H1 (cell line): ENCODE results near the gene PSMD7. TPM values are rescaled to one million over a fixed set of nuclear protein-coding genes. Genes with fewer than 3 reads are reported as not detected.

ENCODE experiments used
- CTCF ChIA-PET: fragments of 300-600 bp; sonication (Branson Sonifier 250); formaldehyde crosslinking; loops from one replicate; lab custom pipeline; 2021; ENCODE audit not compliant: partially characterized antibody; lab: Charles Lee
- POLR2A ChIA-PET: fragments of 300-600 bp; sonication (Branson Sonifier 250); formaldehyde crosslinking; loops from one replicate; lab custom pipeline; 2021; ENCODE audit warnings: inconsistent platforms; ENCODE audit not compliant: partially characterized antibody; lab: Charles Lee
- DNase-seq, 2 experiments: peaks; one replicate each; pipeline versions ENCODE4 v3.0.0 to v3.0.0-alpha.2; 2010 to 2022; ENCODE audit warnings: low spot score in 2 of 2, low read depth in 1 of 2, mixed read lengths in 1 of 2
- FAIRE-seq: peaks from 2 replicates; lab custom pipeline; 2011; peaks lifted over from hg19 to GRCh38; lab: Jason Lieb, UNC
- H2AFZ ChIP-seq: 2 replicates; pipeline ENCODE4 v1.8.1; 2012; ENCODE audit warnings: low read length, inconsistent platforms
- H2AK5ac ChIP-seq: 2 replicates; pipeline ENCODE4 v1.6.1; 2013; ENCODE audit warnings: low read depth, low read length
- H2BK120ac ChIP-seq: replicated peaks from 2 replicates; pipeline ENCODE3; 2013; ENCODE audit warnings: low read depth, low read length, inconsistent platforms
- H2BK12ac ChIP-seq: 2 replicates; pipeline ENCODE4 v1.6.1; 2013; ENCODE audit warnings: low read depth, low read length
- H2BK15ac ChIP-seq: 2 replicates; pipeline ENCODE4 v1.6.1; 2013; ENCODE audit warnings: low read length
- H2BK20ac ChIP-seq: 2 replicates; pipeline ENCODE4 v1.6.1; 2013; ENCODE audit warnings: low read length
- H2BK5ac ChIP-seq: 2 replicates; pipeline ENCODE4 v1.6.1; 2013; ENCODE audit warnings: low read depth, low read length
- H3K14ac ChIP-seq: 2 replicates; pipeline ENCODE4 v1.6.1; 2013; ENCODE audit warnings: inconsistent platforms; ENCODE audit not compliant: insufficient read length
- H3K18ac ChIP-seq: 2 replicates; pipeline ENCODE4 v1.6.1; 2013; ENCODE audit warnings: low read length; ENCODE audit errors: extremely low read depth
- H3K23ac ChIP-seq: 2 replicates; pipeline ENCODE4 v1.6.1; 2013; ENCODE audit warnings: inconsistent platforms; ENCODE audit not compliant: insufficient read length
- H3K23me2 ChIP-seq: 2 replicates; pipeline ENCODE4 v1.6.1; 2013; ENCODE audit warnings: low read depth, low read length
- H3K27ac ChIP-seq: 2 replicates; pipeline ENCODE4 v1.6.1; 2011; ENCODE audit warnings: low read depth, low read length, inconsistent platforms
- H3K27me3 ChIP-seq, 4 experiments: replicated peaks in 1 of 4; 1 replicate in 1 of 4; 2 replicates in 3 of 4; pipeline versions ENCODE4 v1.6.1 to v1.8.1; 2011 to 2013; ENCODE audit warnings: low read length in 3 of 4, mild to moderate bottlenecking in 3 of 4, inconsistent platforms in 2 of 4, mixed read lengths in 2 of 4, moderate library complexity in 1 of 4; ENCODE audit not compliant: control insufficient read depth in 3 of 4, insufficient read depth in 3 of 4; ENCODE audit errors: extremely low read depth in 1 of 4
- H3K36me3 ChIP-seq, 4 experiments: 2 replicates each; pipeline versions ENCODE4 v1.6.1 to v1.8.1; 2011 to 2013; ENCODE audit warnings: mild to moderate bottlenecking in 4 of 4, low read length in 3 of 4, moderate library complexity in 2 of 4, control low read depth in 1 of 4, inconsistent platforms in 1 of 4; ENCODE audit not compliant: insufficient read depth in 4 of 4, control insufficient read depth in 2 of 4
- H3K4ac ChIP-seq: replicated peaks from 2 replicates; pipeline ENCODE3; 2013; ENCODE audit warnings: low read length, low read depth, mixed read lengths, inconsistent platforms; ENCODE audit not compliant: insufficient read length
- H3K4me1 ChIP-seq, 4 experiments: replicated peaks in 1 of 4; 1 replicate in 1 of 4; 2 replicates in 3 of 4; pipeline versions ENCODE4 v1.6.1 to v1.8.1; 2011 to 2013; ENCODE audit warnings: low read length in 3 of 4, inconsistent platforms in 2 of 4, mixed read lengths in 1 of 4; ENCODE audit not compliant: insufficient read depth in 4 of 4, control insufficient read depth in 3 of 4
- H3K4me2 ChIP-seq, 2 experiments: 2 replicates each; pipeline versions ENCODE4 v1.6.1 to v1.8.1; 2011 to 2013; ENCODE audit warnings: low read depth in 2 of 2, low read length in 2 of 2, control low read depth in 1 of 2, inconsistent platforms in 1 of 2, mild to moderate bottlenecking in 1 of 2; ENCODE audit not compliant: insufficient read depth in 1 of 2
- H3K4me3 ChIP-seq, 4 experiments: fragments of 200-600, 300-600 bp in 1 of 4; sonication (generic), shearing (Covaris generic), sonication (Bioruptor Twin) in 1 of 4; 2 replicates each; pipeline versions ENCODE4 v1.5.1 to v1.8.1; 2011 to 2016; ENCODE audit warnings: low read length in 4 of 4, low read depth in 3 of 4, control low read depth in 2 of 4, inconsistent platforms in 2 of 4, mild to moderate bottlenecking in 2 of 4, mixed read lengths in 1 of 4, moderate library complexity in 1 of 4; ENCODE audit not compliant: insufficient read depth in 2 of 4; ENCODE audit errors: extremely low read depth in 1 of 4
- H3K56ac ChIP-seq: replicated peaks from 2 replicates; pipeline ENCODE3; 2013; ENCODE audit warnings: low read depth, mild to moderate bottlenecking, mixed read lengths, low read length, inconsistent platforms; ENCODE audit not compliant: insufficient read length
- H3K79me1 ChIP-seq: 2 replicates; pipeline ENCODE4 v1.6.1; 2013; ENCODE audit warnings: low read depth, low read length, control low read depth
- H3K79me2 ChIP-seq, 2 experiments: 2 replicates each; pipeline versions ENCODE4 v1.6.1 to v1.8.1; 2012 to 2013; ENCODE audit warnings: low read length in 2 of 2, mild to moderate bottlenecking in 2 of 2, inconsistent platforms in 1 of 2; ENCODE audit not compliant: insufficient read depth in 2 of 2, control insufficient read depth in 1 of 2
- H3K9ac ChIP-seq, 4 experiments: replicated peaks in 1 of 4; 1 replicate in 1 of 4; 2 replicates in 3 of 4; pipeline versions ENCODE4 v1.6.1 to v1.8.1; 2011 to 2013; ENCODE audit warnings: low read depth in 3 of 4, low read length in 3 of 4, control low read depth in 2 of 4, mild to moderate bottlenecking in 2 of 4, moderate library complexity in 2 of 4, inconsistent platforms in 1 of 4; ENCODE audit errors: extremely low read depth in 1 of 4
- H3K9me3 ChIP-seq, 2 experiments: 2 replicates each; pipeline versions ENCODE4 v1.6.1 to v1.8.1; 2012 to 2013; ENCODE audit warnings: mild to moderate bottlenecking in 2 of 2, moderate library complexity in 2 of 2, control low read depth in 1 of 2, inconsistent platforms in 1 of 2, low read depth in 1 of 2, low read length in 1 of 2, mixed read lengths in 1 of 2; ENCODE audit not compliant: insufficient read depth in 2 of 2
- H4K20me1 ChIP-seq, 2 experiments: replicated peaks in 1 of 2; 2 replicates each; pipeline versions ENCODE3 to v1.8.1; 2011 to 2013; ENCODE audit warnings: inconsistent platforms in 2 of 2, low read length in 2 of 2, mild to moderate bottlenecking in 1 of 2; ENCODE audit not compliant: insufficient read depth in 2 of 2, control insufficient read depth in 1 of 2
- H4K5ac ChIP-seq: 2 replicates; pipeline ENCODE4 v1.6.1; 2013; ENCODE audit warnings: low read length, low read depth, mixed read lengths, inconsistent platforms; ENCODE audit not compliant: insufficient read length
- H4K8ac ChIP-seq: 2 replicates; pipeline ENCODE4 v1.8.0; 2013; ENCODE audit warnings: mild to moderate bottlenecking, moderate library complexity, low read length, inconsistent platforms; ENCODE audit not compliant: insufficient read depth; ENCODE audit errors: extremely low read depth
- H4K91ac ChIP-seq: replicated peaks from 2 replicates; pipeline ENCODE3; 2013; ENCODE audit warnings: low read length, mixed read lengths, inconsistent platforms; ENCODE audit not compliant: insufficient read length
- CHD2 ChIP-seq: IDR thresholded peaks from 2 replicates; pipeline ENCODE4 v1.6.1; 2012; ENCODE audit warnings: low read length, improper control_type of control experiment
- JUND ChIP-seq: IDR thresholded peaks from 2 replicates; pipeline ENCODE4 v1.6.1; 2011; ENCODE audit warnings: mild to moderate bottlenecking, improper control_type of control experiment, low read length
- POLR2A ChIP-seq, 2 experiments: IDR thresholded peaks; 1 replicate in 1 of 2; 2 replicates in 1 of 2; pipeline ENCODE4 v1.6.1; 2011; ENCODE audit warnings: low read depth in 2 of 2, low read length in 2 of 2, mild to moderate bottlenecking in 2 of 2; ENCODE audit errors: control extremely low read depth in 1 of 2
- POLR2AphosphoS5 ChIP-seq: IDR thresholded peaks from 2 replicates; pipeline ENCODE4 v1.6.1; 2011; ENCODE audit warnings: low read depth, low read length
- SAP30 ChIP-seq: fragments of 300-600 bp; sonication (generic); IDR thresholded peaks from 2 replicates; pipeline ENCODE4 v1.7.1; 2012; ENCODE audit warnings: low read length, moderate library complexity, mild to moderate bottlenecking, inconsistent platforms; ENCODE audit not compliant: insufficient read depth, insufficient replicate concordance
- SIX5 ChIP-seq: IDR thresholded peaks from 2 replicates; pipeline ENCODE4 v1.6.1; 2011; ENCODE audit warnings: mild to moderate bottlenecking, low read depth, low read length
- TAF7 ChIP-seq: optimal IDR thresholded peaks from 2 replicates; pipeline ENCODE3; 2011; ENCODE audit warnings: low read depth, mild to moderate bottlenecking, inconsistent platforms, low read length, moderate library complexity, borderline replicate concordance
- WGBS, 2 experiments: shearing (Covaris generic) in 1 of 2; methylation state at CpG; one replicate each; pipeline versions ENCODE4 v1.1.6 to v1.1.7; 2013 to 2015; ENCODE audit warnings: low lambda C conversion rate in 2 of 2, mixed read lengths in 2 of 2, inconsistent platforms in 1 of 2, low coverage in 1 of 2, missing lambda C conversion rate in 1 of 2; ENCODE audit not compliant: insufficient replicate concordance in 2 of 2, insufficient coverage in 1 of 2, insufficient read length in 1 of 2; ENCODE audit errors: extremely low coverage in 1 of 2, missing lambda C conversion rate in 1 of 2; 5-methylcytosine and 5-hydroxymethylcytosine counted together
- polyA plus RNA-seq, 7 experiments: library from polyadenylated mRNA; depleted of rRNA in 3 of 7; stranded (reverse) in 5 of 7; unstranded in 2 of 7; fragments of >200 nt in 5 of 7; fragments of 200-250 nt in 2 of 7; gene quantifications; 1 replicate in 5 of 7; 2 replicates in 1 of 7; 4 replicates in 1 of 7; pipeline versions ENCODE4 v1.2.1 to v1.2.3, GENCODE V29; 2011 to 2013; ENCODE audit warnings: missing spikeins in 2 of 7, mixed read lengths in 2 of 7
- total RNA-seq: library from RNA; stranded (reverse); fragmentation: NEBNext Ultra II Directional; extraction: Animal tissue kit (Norgen Biotek cat#: 25700); gene quantifications from 2 replicates; pipeline ENCODE4 v1.2.1, GENCODE V29; 2021

The PSMD7 gene
- total and polyA plus RNA-seq, 2 of the 8 experiments (the other 6 are each of a cell fraction or from before 2014, with no cell fraction given), result 91.1 to 148 TPM

DNA sequence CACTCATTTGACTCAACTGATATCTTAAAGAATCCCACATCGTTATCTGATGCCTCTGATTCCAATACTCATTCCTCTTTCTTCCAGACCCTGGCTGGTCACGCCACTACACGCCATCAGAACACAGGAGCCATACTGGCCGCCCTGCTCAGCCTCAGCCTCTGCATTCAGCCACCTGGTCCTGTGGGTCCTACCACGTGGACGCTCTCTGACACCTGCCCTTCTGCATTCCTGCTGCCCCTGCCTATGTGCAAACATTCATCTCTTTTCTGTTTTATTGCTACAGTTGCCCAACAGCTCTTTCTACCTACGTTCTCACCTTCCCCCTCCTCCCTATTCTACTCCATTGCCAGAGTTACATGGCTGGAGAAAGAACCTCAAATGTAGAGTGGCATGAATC lies 18.4 kb downstream of the PSMD7 start:
- H3K23ac ChIP-seq, result no peak overlapping the region
- no peak overlapping the region for H3K14ac ChIP-seq
- TF ChIP-seq TAF7 (no peak), CHD2 (no peak), JUND (no peak), POLR2AphosphoS5 (0 out of 2 replicates have a peak, but pooled peaks have one; percentile 32), POLR2A (IDR thresholded peaks at IDR 0.05; ENCODE audit: control extremely low read depth in 1 of 2, low read depth in 2 of 2, low read length in 2 of 2) (peak in 1 of 2 experiments; percentile 10; a peak in 1 of 3 replicates), SIX5 (no peak), SAP30 (no peak)
- H3K79me2 ChIP-seq, result no peaks in the 10 kb centered on the region
- H2BK15ac ChIP-seq, result no peak overlapping the region
- H3K36me3 ChIP-seq, result peaks cover 0 to 7% (median 2%) of the 10 kb centered on the region in 4 experiments; a peak in 2 of 8 replicates
- H2AFZ ChIP-seq, result no peak overlapping the region
- H3K9me3 ChIP-seq, result no peaks in the 10 kb centered on the region; a peak in 1 of 4 replicates
- no peak overlapping the region for H2BK120ac ChIP-seq
- no peak overlapping the region for H2AK5ac ChIP-seq
- no peak overlapping the region for H3K56ac ChIP-seq
- no peak overlapping the region; the same call in 1 of the 2 replicates for H2BK5ac ChIP-seq
- H2BK20ac ChIP-seq, result no peak overlapping the region
- CTCF ChIA-PET, result interaction anchor here (1.1 to 2.2 kb wide), 2 partner anchors 10 kb away, joined by 4 to 12 read pairs; no protein-coding TSS in a partner anchor
- H3K9ac ChIP-seq, result no peak overlapping the region
- no peaks in the 10 kb centered on the region for H3K4me1 ChIP-seq
- no peak overlapping the region for H3K4me2 ChIP-seq
- H3K18ac ChIP-seq, result no peak overlapping the region
- no peak overlapping the region for H3K27ac ChIP-seq
- H4K20me1 ChIP-seq, result peaks cover under 1 to 2% of the 10 kb centered on the region in 2 experiments
- H3K4ac ChIP-seq, result no peak overlapping the region
- no peak overlapping the region for H2BK12ac ChIP-seq
- H3K79me1 ChIP-seq, result no peaks in the 10 kb centered on the region
- POLR2A ChIA-PET, result interaction anchor here (0.8 to 8.8 kb wide), 5 partner anchors 8 to 18 kb away, joined by 3 to 63 read pairs (median 9); partner anchors contain the start of gene PSMD7
- no peak overlapping the region for H4K91ac ChIP-seq
- peaks cover 0 to 1% (median 0%) of the 10 kb centered on the region in 4 experiments; a peak in 1 of 7 replicates for H3K27me3 ChIP-seq
- H3K4me3 ChIP-seq, result no peak overlapping the region
- FAIRE-seq (no peak), DNase-seq (no peak)
- H4K8ac ChIP-seq, result no peak overlapping the region
- no peaks in the 10 kb centered on the region for H3K23me2 ChIP-seq
- WGBS, 2 experiments, result 91% methylated on average over 7 of the region's 7 CpGs; no CpG with 5 or more reads in 1 of the 2 experiments
- H4K5ac ChIP-seq, result no peak overlapping the region
